Effector memory CD4-positive, alpha-beta T cell (primary cell): Measurements from ENCODE around the gene EXOC5.

Experiments used
- DNase-seq, 3 donors: peaks; one replicate each; pipeline ENCODE4 v3.0.0-alpha.2; 2020
- H3K27ac ChIP-seq: 2 replicates; pipeline ENCODE4 v1.7.0; 2013; ENCODE audit warnings: mild to moderate bottlenecking, low read length, moderate library complexity; ENCODE audit not compliant: insufficient read depth, poor library complexity, severe bottlenecking
- H3K27me3 ChIP-seq: replicated peaks from 2 replicates; pipeline ENCODE4 v1.7.0; 2013; ENCODE audit warnings: mild to moderate bottlenecking, low read length; ENCODE audit not compliant: insufficient read depth, control insufficient read depth, poor library complexity, severe bottlenecking
- H3K36me3 ChIP-seq: 2 replicates; pipeline ENCODE4 v1.7.0; 2013; ENCODE audit warnings: mild to moderate bottlenecking, low read length, moderate library complexity; ENCODE audit not compliant: control insufficient read depth, insufficient read depth
- H3K4me1 ChIP-seq: 2 replicates; pipeline ENCODE4 v1.7.0; 2013; ENCODE audit warnings: low read length, mild to moderate bottlenecking; ENCODE audit not compliant: control insufficient read depth, insufficient read depth, poor library complexity, severe bottlenecking
- H3K4me3 ChIP-seq: 2 replicates; pipeline ENCODE4 v1.7.0; 2013; ENCODE audit warnings: low read length, low read depth, mild to moderate bottlenecking; ENCODE audit not compliant: insufficient read depth, poor library complexity, severe bottlenecking
- H3K9me3 ChIP-seq: 2 replicates; pipeline ENCODE4 v1.7.0; 2013; ENCODE audit warnings: mild to moderate bottlenecking, low read length, moderate library complexity; ENCODE audit not compliant: control insufficient read depth

The EXOC5 gene

DNA sequence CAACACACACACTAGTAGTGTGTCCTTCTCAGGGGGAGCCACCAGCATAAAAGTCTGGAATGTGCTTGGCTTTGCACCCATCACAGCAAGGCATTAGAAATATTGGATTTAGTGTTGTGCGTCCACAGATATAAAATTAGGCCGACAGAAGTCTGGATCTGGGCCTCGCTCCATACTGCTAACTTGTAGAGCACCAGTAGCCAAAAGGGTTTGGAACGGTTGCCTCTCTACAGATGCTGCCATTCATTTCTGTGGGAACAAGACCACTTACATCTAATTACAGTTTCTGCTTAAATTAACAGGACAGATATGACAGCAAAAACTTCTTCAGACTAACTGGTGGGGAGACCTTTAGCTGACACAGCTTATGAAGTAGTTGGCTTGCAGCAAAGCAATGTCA, 94.2 kb downstream of the EXOC5 start:
- H3K4me1 ChIP-seq: no peaks in the 10 kb centered on the region
- peaks cover 2% of the 10 kb centered on the region for H3K27me3 ChIP-seq
- no peaks in the 10 kb centered on the region for H3K9me3 ChIP-seq
- DNase-seq: no peak
- no peaks in the 10 kb centered on the region for H3K36me3 ChIP-seq
- no peak overlapping the region for H3K27ac ChIP-seq
- no peak overlapping the region for H3K4me3 ChIP-seq

DNA sequence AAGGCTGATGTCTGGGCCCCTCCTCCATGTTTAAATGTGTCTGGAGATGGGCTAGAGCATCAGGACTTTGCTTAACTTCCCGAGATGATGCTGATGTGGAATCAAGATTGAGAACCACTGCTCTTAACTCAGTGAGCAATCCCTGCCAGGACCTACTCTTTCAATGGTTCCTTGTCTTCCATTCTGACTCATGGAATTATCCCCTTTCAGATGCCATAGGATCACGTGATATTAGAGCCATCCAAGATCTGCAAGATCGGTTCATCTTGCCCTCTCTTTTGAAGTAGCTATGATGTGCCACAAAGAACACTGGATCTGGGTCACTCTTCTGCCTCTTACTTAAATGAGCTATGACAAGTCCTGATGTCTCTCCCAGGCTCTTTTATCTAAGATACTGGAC, 96.8 kb downstream of the EXOC5 start:
- Histone ChIP-seq H3K27ac (no peak overlapping the region), H3K4me1 (no peaks in the 10 kb centered on the region), H3K4me3 (no peak overlapping the region), H3K36me3 (no peaks in the 10 kb centered on the region), H3K27me3 (peaks cover 2% of the 10 kb centered on the region), H3K9me3 (no peaks in the 10 kb centered on the region)
- DNase-seq: no peak

DNA sequence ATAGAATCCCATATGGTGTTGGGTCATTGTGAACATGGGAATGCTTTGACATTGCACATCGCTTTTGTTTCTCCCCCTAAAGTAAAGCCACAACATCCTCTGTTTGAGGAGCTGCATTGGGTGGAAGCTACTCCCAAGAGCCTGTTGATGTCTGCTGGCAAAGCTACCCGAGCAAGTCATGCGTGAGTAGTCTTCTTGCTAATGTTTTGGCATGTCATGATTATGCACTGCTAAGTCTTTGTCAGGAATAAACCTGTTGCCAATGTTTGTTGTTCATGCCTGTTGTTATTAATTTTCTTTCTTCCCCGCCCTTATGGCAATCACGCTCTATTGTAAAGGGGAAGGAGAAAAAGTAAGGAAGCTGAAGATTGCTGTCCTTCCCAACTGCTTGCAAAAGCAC, 97.3 kb downstream of the EXOC5 start:
- Histone ChIP-seq H3K27ac (no peak overlapping the region), H3K4me3 (no peak overlapping the region), H3K27me3 (peaks cover 2% of the 10 kb centered on the region), H3K36me3 (no peaks in the 10 kb centered on the region), H3K9me3 (no peaks in the 10 kb centered on the region), H3K4me1 (no peaks in the 10 kb centered on the region)
- no peak for DNase-seq

DNA sequence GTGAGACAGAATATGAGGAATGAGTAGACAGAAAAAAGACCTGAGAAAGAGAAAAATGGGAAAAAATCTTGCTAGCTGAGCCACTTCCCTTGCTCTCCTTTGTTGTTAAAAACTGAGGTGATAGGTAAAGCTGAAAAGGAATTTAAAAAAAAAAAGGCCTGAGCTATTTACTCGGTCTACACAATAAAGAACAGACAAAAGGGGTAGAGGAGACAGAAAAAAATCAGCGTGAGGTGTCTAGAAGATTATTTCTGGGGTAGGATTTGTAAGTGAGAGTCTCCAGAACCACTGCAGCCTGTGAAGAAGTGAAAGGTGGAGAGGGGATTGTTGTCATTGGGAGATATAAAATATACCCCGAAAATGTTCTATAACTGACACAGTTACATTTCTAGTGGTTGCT, 98.8 kb downstream of the EXOC5 start:
- Histone ChIP-seq H3K4me3 (no peak overlapping the region), H3K27me3 (no peaks in the 10 kb centered on the region), H3K4me1 (no peaks in the 10 kb centered on the region), H3K9me3 (no peaks in the 10 kb centered on the region), H3K36me3 (no peaks in the 10 kb centered on the region), H3K27ac (no peak overlapping the region)
- no peak for DNase-seq

DNA sequence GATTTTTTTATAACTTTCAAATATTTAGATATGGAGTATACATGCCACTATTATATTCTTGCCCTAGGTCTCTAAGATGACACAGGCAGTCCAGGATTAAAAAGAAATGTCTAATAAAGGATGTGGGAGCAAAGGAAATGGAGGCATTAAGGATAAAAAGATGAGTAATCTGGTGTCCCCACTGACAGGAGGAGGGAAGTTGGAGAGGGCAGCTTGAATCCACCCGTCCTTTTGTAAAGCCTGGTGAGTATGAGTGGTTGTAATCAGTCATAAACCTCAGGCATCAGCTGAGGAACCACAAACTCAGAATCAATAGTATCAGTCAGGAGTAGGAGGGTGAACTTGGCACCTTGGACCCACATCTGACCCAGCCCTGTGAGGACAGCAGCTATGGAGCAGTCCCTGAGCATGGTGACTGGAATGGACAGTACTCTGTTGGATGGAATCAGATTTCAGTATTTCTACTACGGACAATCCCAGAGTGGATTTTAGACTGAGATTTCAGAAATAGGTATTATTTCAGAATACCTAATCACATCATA, 100.5 kb downstream of the EXOC5 start:
- no peaks in the 10 kb centered on the region for H3K27me3 ChIP-seq
- no peaks in the 10 kb centered on the region for H3K4me1 ChIP-seq
- H3K4me3 ChIP-seq: no peak overlapping the region
- no peaks in the 10 kb centered on the region for H3K9me3 ChIP-seq
- H3K36me3 ChIP-seq: no peaks in the 10 kb centered on the region
- no peak overlapping the region for H3K27ac ChIP-seq
- DNase-seq: no peak

DNA sequence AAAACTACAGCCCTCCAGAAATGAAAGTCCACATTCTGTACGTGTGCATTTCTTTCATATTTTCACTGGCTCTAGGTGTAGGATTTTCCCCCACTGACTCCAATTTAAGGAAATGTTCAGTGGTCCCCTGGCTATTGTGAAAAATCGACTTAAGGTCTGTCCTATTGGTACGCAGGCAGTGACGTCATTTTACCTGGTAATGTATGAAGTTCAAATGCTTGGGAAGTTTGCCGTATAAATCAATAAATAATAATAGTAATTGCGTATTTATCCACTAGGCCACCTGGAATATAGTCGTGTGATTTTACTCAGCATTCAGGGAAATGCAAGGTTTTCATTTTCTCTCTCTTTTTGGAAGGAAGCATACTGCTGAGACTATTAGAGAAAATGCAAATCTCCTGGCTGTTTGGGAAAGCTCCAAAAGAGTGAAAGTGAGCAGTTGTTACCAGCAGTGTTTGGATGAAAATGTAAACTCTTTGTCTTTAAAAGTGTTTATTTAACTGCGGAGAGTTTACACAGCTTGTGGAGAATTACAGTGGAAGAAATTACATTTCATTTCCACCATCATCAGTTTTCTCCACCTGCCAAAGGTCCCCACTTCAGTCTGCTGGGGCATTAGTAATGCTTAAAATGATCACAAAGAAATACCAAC, 107.0 kb downstream of the EXOC5 start:
- no peaks in the 10 kb centered on the region for H3K36me3 ChIP-seq

DNA sequence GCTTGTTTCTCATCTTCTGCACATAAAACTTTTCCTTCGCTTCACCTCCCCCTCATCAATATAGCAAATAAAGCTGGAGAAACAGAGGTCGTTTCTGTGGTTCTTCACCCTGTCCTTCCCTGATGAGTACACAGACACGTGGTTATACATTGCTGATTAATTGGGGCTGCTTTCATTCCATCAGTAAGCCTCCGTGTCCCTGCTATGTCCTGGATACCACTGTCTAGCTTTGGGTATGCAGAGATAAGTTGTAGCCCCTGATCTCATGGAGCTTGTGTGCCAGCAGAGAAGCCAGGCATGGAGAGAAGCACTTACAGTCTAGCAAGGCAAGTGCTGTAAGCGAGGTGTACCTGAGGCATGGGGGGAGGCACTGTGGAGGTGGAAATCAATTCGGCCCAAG, 108.4 kb downstream of the EXOC5 start:
- no peaks in the 10 kb centered on the region for H3K27me3 ChIP-seq
- no peak overlapping the region for H3K27ac ChIP-seq
- H3K36me3 ChIP-seq: no peaks in the 10 kb centered on the region
- no peak for DNase-seq
- H3K4me3 ChIP-seq: no peak overlapping the region
- no peaks in the 10 kb centered on the region for H3K9me3 ChIP-seq
- H3K4me1 ChIP-seq: no peaks in the 10 kb centered on the region

More for the DNA sequence above, 107.0 kb downstream of the EXOC5 start:
- no peaks in the 10 kb centered on the region for H3K4me1 ChIP-seq
- no peaks in the 10 kb centered on the region for H3K27me3 ChIP-seq
- H3K9me3 ChIP-seq: no peaks in the 10 kb centered on the region
- no peak overlapping the region for H3K27ac ChIP-seq
- no peak overlapping the region for H3K4me3 ChIP-seq
- DNase-seq: no peak

DNA sequence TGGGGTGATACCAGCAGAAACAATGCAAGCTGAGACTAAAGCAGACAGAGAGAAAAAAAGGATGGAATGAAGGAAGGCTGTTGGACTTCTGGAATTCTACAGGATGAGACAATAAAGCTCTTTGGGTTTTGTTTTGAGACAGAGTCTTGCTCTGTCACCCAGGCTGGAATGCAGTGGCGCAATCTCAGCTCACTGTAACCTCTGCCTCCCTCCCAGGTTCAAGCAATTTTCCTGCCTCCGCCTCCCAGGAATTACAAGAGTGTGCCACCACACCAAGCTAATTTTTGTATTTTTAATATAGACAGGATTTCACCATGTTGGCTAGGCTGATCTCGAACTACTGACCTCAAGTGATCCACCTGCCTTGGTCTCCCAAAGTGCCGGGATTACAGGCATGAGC, 115.4 kb downstream of the EXOC5 start:
- H3K4me3 ChIP-seq: no peak overlapping the region
- DNase-seq: no peak
- no peaks in the 10 kb centered on the region for H3K4me1 ChIP-seq
- H3K36me3 ChIP-seq: no peaks in the 10 kb centered on the region
- H3K27me3 ChIP-seq: no peaks in the 10 kb centered on the region
- H3K27ac ChIP-seq: no peak overlapping the region
- H3K9me3 ChIP-seq: no peaks in the 10 kb centered on the region
